H1 (cell line): ENCODE results near the gene NOP9.

Experiments used
- CTCF ChIP-seq, 3 experiments: IDR thresholded peaks; 1 replicate in 2 of 3; 2 replicates in 1 of 3; pipeline versions ENCODE4 v1.5.1 to v1.6.1; 2011; ENCODE audit warnings: low read length in 3 of 3, mild to moderate bottlenecking in 3 of 3, inconsistent platforms in 2 of 3, low read depth in 1 of 3, moderate library complexity in 1 of 3; ENCODE audit not compliant: insufficient read depth in 1 of 3; ENCODE audit errors: control extremely low read depth in 1 of 3
- E2F6 ChIP-seq: IDR thresholded peaks from 2 replicates; pipeline ENCODE4 v1.6.1; 2012; ENCODE audit warnings: inconsistent platforms
- EGR1 ChIP-seq: IDR thresholded peaks from 2 replicates; pipeline ENCODE4 v1.6.1; 2011; ENCODE audit warnings: low read depth, low read length, borderline replicate concordance
- EP300 ChIP-seq, 2 experiments: IDR thresholded peaks; 1 replicate in 1 of 2; 2 replicates in 1 of 2; pipeline ENCODE4 v1.6.1; 2011 to 2012; ENCODE audit warnings: low read depth in 2 of 2, low read length in 2 of 2, mild to moderate bottlenecking in 2 of 2, borderline replicate concordance in 1 of 2, inconsistent platforms in 1 of 2, moderate library complexity in 1 of 2
- EZH2 ChIP-seq: fragments of 200-600 bp; sonication (generic); IDR thresholded peaks from 2 replicates; pipeline ENCODE4 v1.7.1; 2012; ENCODE audit warnings: low read depth, mild to moderate bottlenecking, moderate library complexity, low read length, inconsistent platforms; ENCODE audit not compliant: severe bottlenecking
- MAFK ChIP-seq: IDR thresholded peaks from 2 replicates; pipeline ENCODE4 v1.6.1; 2012; ENCODE audit warnings: low read depth, mild to moderate bottlenecking, improper control_type of control experiment, low read length
- PHF8 ChIP-seq: fragments of 200-600 bp; sonication (generic); conservative IDR thresholded peaks from 2 replicates; pipeline ENCODE4 v1.7.1; 2012; ENCODE audit warnings: low read depth, mild to moderate bottlenecking, inconsistent platforms, low read length, moderate library complexity
- RFX5 ChIP-seq: IDR thresholded peaks from 2 replicates; pipeline ENCODE4 v1.6.1; 2011; ENCODE audit warnings: low read depth, low read length, improper control_type of control experiment, borderline replicate concordance
- SP2 ChIP-seq: IDR thresholded peaks from 2 replicates; pipeline ENCODE4 v1.6.1; 2012; ENCODE audit warnings: mild to moderate bottlenecking, low read length, inconsistent platforms

- TF ChIP-seq CTCF (IDR thresholded peaks at IDR 0.05; ENCODE audit: control extremely low read depth in 1 of 3, insufficient read depth in 1 of 3, low read depth in 1 of 3, low read length in 3 of 3) (no peak), SP2 (no peak), MAFK (no peak), RFX5 (no peak), PHF8 (no peak), EGR1 (no peak), E2F6 (no peak), EP300 (IDR thresholded peaks at IDR 0.05; ENCODE audit: borderline replicate concordance in 1 of 2, low read depth in 2 of 2, low read length in 2 of 2) (no peak), EZH2 (no peak)
These were observed 22.6 kb upstream of the NOP9 start for GRCh38 chr14:24277071-24277470.
